Mucosa of descending colon (tissue), 3 donors: Measurements from ENCODE around the gene SEH1L. TPM values are rescaled to one million over a fixed set of nuclear protein-coding genes. Genes with fewer than 3 reads are reported as not detected.

Experiments
- ATAC-seq: fragments of 200-7000 bp; cut with Tn5 transposase; one replicate; pipeline ENCODE4 v1.9.1; 2020; ENCODE audit warnings: mild to moderate bottlenecking, moderate library complexity
- DNase-seq, 3 donors: peaks; one replicate each; pipeline ENCODE4 v3.0.0-alpha.2; 2020
- H3K36me3 ChIP-seq: fragments of 200-600 bp; one replicate; pipeline ENCODE4 v1.8.0; 2021; ENCODE audit warnings: low read depth, mild to moderate bottlenecking
- H3K4me1 ChIP-seq: fragments of 200-600 bp; one replicate; pipeline ENCODE4 v1.8.0; 2021; ENCODE audit warnings: low read depth, mild to moderate bottlenecking
- H3K4me3 ChIP-seq: fragments of 200-600 bp; one replicate; pipeline ENCODE4 v1.8.0; 2021; ENCODE audit warnings: mild to moderate bottlenecking
- H3K9me3 ChIP-seq: fragments of 200-600 bp; one replicate; pipeline ENCODE4 v1.8.0; 2021; ENCODE audit warnings: mild to moderate bottlenecking
- intact Hi-C, 2 donors: fragments of 100-400 bp; cut with DNase I in 1 of 2; cut with micrococcal nuclease in 1 of 2; formaldehyde crosslinking; loops; one replicate each; pipeline versions ENCODE4 v1.11.0 to v1.11.1; 2022; cut with DNase I, micrococcal nuclease
- total RNA-seq, 3 donors: library from RNA; stranded (reverse); fragmentation: NEBNext Ultra II Directional in 2 of 3; extraction: Animal tissue kit (Norgen Biotek cat#: 25700) in 2 of 3; gene quantifications; one replicate each; pipeline versions ENCODE4 v1.2.1 to v1.2.4, GENCODE V29; 2021 to 2023
- TF ChIP-seq, protein P1 (sequence below): fragments of 200-600 bp; IDR thresholded peaks from one replicate; pipeline ENCODE4 v1.8.0; 2022; ENCODE audit warnings: antibody characterized with exemption, mild to moderate bottlenecking
- donor health status: DM: no; HTN: no; CAD: no; lungs with moderate emphysema.
- donor health status: DM: no; HTN: no; CAD: no.
- donor health status: DM: no; HTN: yes; CAD: no.

SEH1L gene
- total RNA-seq, 3 donors from 2014 or later, result 33.7 to 36.7 (median 34.3) TPM

- DNase-seq, result no peak
- no peaks in the 10 kb centered on the region for H3K36me3 ChIP-seq
- TF ChIP-seq, protein P1, sequence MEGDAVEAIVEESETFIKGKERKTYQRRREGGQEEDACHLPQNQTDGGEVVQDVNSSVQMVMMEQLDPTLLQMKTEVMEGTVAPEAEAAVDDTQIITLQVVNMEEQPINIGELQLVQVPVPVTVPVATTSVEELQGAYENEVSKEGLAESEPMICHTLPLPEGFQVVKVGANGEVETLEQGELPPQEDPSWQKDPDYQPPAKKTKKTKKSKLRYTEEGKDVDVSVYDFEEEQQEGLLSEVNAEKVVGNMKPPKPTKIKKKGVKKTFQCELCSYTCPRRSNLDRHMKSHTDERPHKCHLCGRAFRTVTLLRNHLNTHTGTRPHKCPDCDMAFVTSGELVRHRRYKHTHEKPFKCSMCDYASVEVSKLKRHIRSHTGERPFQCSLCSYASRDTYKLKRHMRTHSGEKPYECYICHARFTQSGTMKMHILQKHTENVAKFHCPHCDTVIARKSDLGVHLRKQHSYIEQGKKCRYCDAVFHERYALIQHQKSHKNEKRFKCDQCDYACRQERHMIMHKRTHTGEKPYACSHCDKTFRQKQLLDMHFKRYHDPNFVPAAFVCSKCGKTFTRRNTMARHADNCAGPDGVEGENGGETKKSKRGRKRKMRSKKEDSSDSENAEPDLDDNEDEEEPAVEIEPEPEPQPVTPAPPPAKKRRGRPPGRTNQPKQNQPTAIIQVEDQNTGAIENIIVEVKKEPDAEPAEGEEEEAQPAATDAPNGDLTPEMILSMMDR, result no peak
- H3K4me3 ChIP-seq, result peak overlapping the region; percentile 12
- intact Hi-C loops, result no loop called here
- no peak for ATAC-seq
- no peaks in the 10 kb centered on the region for H3K9me3 ChIP-seq
- H3K4me1 ChIP-seq, result peaks cover 9% of the 10 kb centered on the region
These were observed 1.1 kb upstream of the SEH1L start for GRCh38 chr18:12946549-12947284.

- H3K9me3 ChIP-seq, result no peaks in the 10 kb centered on the region
- peak overlapping the region; percentile 46 for H3K4me3 ChIP-seq
- ATAC-seq, result peak; percentile 79
- H3K4me1 ChIP-seq, result peaks cover 9% of the 10 kb centered on the region
- peak; percentile 95 to 98 (median 96) for DNase-seq
- no peaks in the 10 kb centered on the region for H3K36me3 ChIP-seq
- TF ChIP-seq, protein P1, result no peak
- intact Hi-C loops, result no loop called here
These were observed 416 bp downstream of the SEH1L start for GRCh38 chr18:12948050-12948804.

DNA sequence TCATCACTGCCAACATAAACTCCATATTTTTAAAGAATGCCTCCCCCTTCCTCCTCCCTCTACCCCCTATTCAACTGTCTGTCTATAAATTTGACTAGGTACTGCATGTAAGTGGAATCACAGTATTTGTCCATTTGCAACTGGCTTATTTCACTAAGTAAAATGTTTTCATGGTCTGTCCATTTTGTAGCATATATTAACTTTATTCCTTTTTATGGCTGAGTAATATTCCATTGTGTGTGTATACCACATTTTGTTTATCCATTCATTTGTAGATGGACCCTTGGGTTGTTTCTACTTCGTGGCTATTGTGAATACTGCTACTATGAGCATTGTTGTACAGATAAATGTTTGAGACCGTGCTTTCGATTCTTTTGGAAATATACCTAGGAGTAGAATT, 10.7 kb downstream of the SEH1L start:
- Histone ChIP-seq H3K4me1 (peaks cover 18% of the 10 kb centered on the region), H3K4me3 (no peak overlapping the region), H3K9me3 (no peaks in the 10 kb centered on the region), H3K36me3 (no peaks in the 10 kb centered on the region)
- DNase-seq (no peak), ATAC-seq (no peak)
- TF ChIP-seq, protein P1, result no peak
- intact Hi-C loops, result no loop called here

- intact Hi-C loops, result no loop called here
- no peaks in the 10 kb centered on the region for H3K36me3 ChIP-seq
- peak; percentile 93 for ATAC-seq
- H3K4me3 ChIP-seq, result no peak overlapping the region
- no peak for DNase-seq
- H3K4me1 ChIP-seq, result peaks cover 18% of the 10 kb centered on the region
- TF ChIP-seq, protein P1, result no peak
- H3K9me3 ChIP-seq, result no peaks in the 10 kb centered on the region
These were observed 12.6 kb downstream of the SEH1L start for GRCh38 chr18:12960395-12960794.

DNA sequence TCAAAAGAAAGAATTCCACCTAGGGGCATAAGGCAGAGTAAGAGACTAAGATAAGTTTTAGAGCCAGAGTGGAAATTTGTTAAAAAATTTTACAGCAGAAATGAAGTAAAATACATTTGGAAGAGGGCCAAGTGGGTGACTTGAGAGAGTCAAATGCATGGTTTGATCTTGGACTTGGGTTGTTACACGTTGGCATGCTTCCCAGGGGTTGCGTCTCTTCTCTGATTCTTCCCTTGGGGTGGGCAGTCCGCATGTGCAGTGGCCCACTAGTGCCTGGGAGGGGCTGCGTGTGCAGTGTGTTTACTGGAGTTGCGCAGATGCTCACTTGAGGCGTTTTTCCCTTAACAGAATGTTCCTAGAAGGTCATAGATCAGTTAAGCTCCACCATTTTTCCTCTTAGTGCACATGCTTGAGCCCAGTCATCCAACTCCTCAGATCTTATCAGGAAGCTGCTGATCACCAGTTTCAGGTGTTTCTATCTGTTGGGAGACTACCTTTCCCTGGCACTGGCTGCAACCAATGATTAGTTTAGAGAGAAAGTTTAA, 13.1 kb downstream of the SEH1L start:
- H3K36me3 ChIP-seq, result no peaks in the 10 kb centered on the region
- H3K4me1 ChIP-seq, result peaks cover 18% of the 10 kb centered on the region
- DNase-seq (peak in 2 of 3 donors; percentile 66 to 76), ATAC-seq (peak; percentile 82)
- TF ChIP-seq, protein P1, result no peak
- H3K4me3 ChIP-seq, result no peak overlapping the region
- intact Hi-C loops, result no loop called here
- H3K9me3 ChIP-seq, result no peaks in the 10 kb centered on the region
